Esophagus muscularis mucosa (tissue), 4 donors: ENCODE data around the gene CEP104.

ENCODE experiments used
- EP300 ChIP-seq: sonication (generic); formaldehyde crosslinking; IDR thresholded peaks from one replicate; pipeline ENCODE4 v1.6.1; 2017; ENCODE audit warnings: antibody characterized with exemption
- POLR2A ChIP-seq: fragments of 450-650 bp; IDR thresholded peaks from one replicate; pipeline ENCODE4 v1.6.1; 2017; ENCODE audit warnings: antibody characterized with exemption, moderate library complexity, mild to moderate bottlenecking, low read depth
- POLR2AphosphoS5 ChIP-seq, 2 donors: sonication (generic); formaldehyde crosslinking; IDR thresholded peaks; one replicate each; pipeline ENCODE4 v1.6.1; 2017; ENCODE audit warnings: antibody characterized with exemption in 2 of 2
- TF ChIP-seq, protein P1 (sequence below), 3 experiments: fragments of 200-600 bp in 2 of 3; fragments of 450-650 bp in 1 of 3; sonication (generic) in 2 of 3; IDR thresholded peaks; one replicate each; pipeline ENCODE4 v1.5.1; 2017 to 2019; ENCODE audit warnings: antibody characterized with exemption in 3 of 3, mild to moderate bottlenecking in 2 of 3, moderate library complexity in 1 of 3

DNA sequence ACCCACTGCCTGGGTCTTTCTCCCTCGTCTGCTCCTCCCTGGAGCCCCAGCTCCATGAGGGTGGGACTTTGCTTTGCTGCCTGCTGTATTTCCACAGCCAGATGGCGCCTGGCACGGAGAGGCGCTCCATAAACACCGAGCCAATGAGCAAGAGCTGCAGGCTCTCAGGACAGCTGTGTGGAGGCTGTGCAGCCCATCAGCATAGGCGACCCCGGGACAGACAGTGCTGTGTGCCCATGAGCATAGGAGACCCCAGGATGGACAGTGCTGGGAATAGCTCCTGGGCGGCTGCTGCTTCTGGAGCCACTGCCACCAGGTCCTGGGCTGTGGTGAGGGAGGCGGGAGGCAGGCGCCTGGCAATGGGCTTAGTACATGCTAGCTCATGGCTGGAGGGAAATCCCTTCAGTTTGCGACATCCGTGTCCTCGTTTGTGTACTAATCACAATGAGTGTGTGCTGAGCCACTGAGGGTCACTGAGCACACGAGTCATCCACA is 29.2 kb downstream of the CEP104 start:
- TF ChIP-seq, protein P1, sequence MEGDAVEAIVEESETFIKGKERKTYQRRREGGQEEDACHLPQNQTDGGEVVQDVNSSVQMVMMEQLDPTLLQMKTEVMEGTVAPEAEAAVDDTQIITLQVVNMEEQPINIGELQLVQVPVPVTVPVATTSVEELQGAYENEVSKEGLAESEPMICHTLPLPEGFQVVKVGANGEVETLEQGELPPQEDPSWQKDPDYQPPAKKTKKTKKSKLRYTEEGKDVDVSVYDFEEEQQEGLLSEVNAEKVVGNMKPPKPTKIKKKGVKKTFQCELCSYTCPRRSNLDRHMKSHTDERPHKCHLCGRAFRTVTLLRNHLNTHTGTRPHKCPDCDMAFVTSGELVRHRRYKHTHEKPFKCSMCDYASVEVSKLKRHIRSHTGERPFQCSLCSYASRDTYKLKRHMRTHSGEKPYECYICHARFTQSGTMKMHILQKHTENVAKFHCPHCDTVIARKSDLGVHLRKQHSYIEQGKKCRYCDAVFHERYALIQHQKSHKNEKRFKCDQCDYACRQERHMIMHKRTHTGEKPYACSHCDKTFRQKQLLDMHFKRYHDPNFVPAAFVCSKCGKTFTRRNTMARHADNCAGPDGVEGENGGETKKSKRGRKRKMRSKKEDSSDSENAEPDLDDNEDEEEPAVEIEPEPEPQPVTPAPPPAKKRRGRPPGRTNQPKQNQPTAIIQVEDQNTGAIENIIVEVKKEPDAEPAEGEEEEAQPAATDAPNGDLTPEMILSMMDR (IDR thresholded peaks at IDR 0.05), result no peak
- TF ChIP-seq POLR2A (no peak), POLR2AphosphoS5 (IDR thresholded peaks at IDR 0.05) (no peak), EP300 (no peak)
